DMS 273 (cell line): ENCODE results near the gene ESRRB.

Experiments
- DNase-seq: peaks from one replicate; lab custom pipeline; 2025; ENCODE audit not compliant: unreplicated experiment; lab: John Stamatoyannopoulos, UW

ESRRB gene

GRCh38 chr14:76396714-76397187 is 20.8 kb downstream of the ESRRB start:
- no peak for DNase-seq

- no peak for DNase-seq
Measured at GRCh38 chr14:76405627-76406026, 29.7 kb downstream of the ESRRB start.

GRCh38 chr14:76407449-76408150 is 31.7 kb downstream of the ESRRB start:
- DNase-seq, result no peak

- no peak for DNase-seq
Measured at GRCh38 chr14:76408877-76409276, 32.9 kb downstream of the ESRRB start.

- DNase-seq, result no peak
Measured at GRCh38 chr14:76412501-76412900, 36.6 kb downstream of the ESRRB start.

GRCh38 chr14:76413106-76413961 is 37.4 kb downstream of the ESRRB start:
- no peak for DNase-seq

GRCh38 chr14:76413962-76414600 is 38.1 kb downstream of the ESRRB start:
- no peak for DNase-seq

GRCh38 chr14:76419399-76419798 is 43.5 kb downstream of the ESRRB start:
- no peak for DNase-seq

- DNase-seq, result no peak
Measured at GRCh38 chr14:76420827-76421226, 44.9 kb downstream of the ESRRB start.

GRCh38 chr14:76421662-76422061 is 45.7 kb downstream of the ESRRB start:
- DNase-seq, result no peak

GRCh38 chr14:76422662-76423061 is 46.7 kb downstream of the ESRRB start:
- no peak for DNase-seq

GRCh38 chr14:76423534-76423933 is 47.6 kb downstream of the ESRRB start:
- no peak for DNase-seq

- no peak for DNase-seq
Measured at GRCh38 chr14:76424359-76424758, 48.4 kb downstream of the ESRRB start.

GRCh38 chr14:76426161-76426696 is 50.3 kb downstream of the ESRRB start:
- peak; percentile 26 for DNase-seq

- no peak for DNase-seq
Measured at GRCh38 chr14:76428611-76429010, 52.7 kb downstream of the ESRRB start.

- no peak for DNase-seq
Measured at GRCh38 chr14:76430017-76430416, 54.1 kb downstream of the ESRRB start.

GRCh38 chr14:76430475-76430980 is 54.6 kb downstream of the ESRRB start:
- DNase-seq, result no peak

- DNase-seq, result no peak
Measured at GRCh38 chr14:76431538-76431937, 55.6 kb downstream of the ESRRB start.

- peak; percentile 10 for DNase-seq
Measured at GRCh38 chr14:76432827-76433752, 57.2 kb downstream of the ESRRB start.

- DNase-seq, result no peak
Measured at GRCh38 chr14:76434220-76434619, 58.3 kb downstream of the ESRRB start.
